ENCODE measurements around the gene NTMT1.
A peak's percentile ranks its signal among the peaks of the same experiment; 100 is the strongest.

The NTMT1 gene

DNA sequence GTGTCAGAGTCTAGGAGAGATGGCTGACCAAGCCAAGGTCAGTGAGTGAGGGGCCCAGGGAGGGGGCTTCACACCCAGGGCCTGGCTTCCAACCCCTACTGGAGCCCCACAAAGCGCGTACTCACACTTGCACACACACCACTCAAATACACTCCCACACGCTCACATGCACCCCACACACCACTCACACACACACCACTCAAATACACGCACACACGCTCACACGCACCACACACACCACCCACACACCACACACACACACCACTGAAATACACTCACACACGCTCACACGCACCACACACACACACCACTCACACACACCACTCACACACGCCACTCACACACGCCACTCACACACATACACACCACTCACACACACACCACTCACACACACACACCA is 21.7 kb downstream of the NTMT1 start:
- no peak overlapping the region for H2BK15ac ChIP-seq (ENCODE audit: low read length)

DNA sequence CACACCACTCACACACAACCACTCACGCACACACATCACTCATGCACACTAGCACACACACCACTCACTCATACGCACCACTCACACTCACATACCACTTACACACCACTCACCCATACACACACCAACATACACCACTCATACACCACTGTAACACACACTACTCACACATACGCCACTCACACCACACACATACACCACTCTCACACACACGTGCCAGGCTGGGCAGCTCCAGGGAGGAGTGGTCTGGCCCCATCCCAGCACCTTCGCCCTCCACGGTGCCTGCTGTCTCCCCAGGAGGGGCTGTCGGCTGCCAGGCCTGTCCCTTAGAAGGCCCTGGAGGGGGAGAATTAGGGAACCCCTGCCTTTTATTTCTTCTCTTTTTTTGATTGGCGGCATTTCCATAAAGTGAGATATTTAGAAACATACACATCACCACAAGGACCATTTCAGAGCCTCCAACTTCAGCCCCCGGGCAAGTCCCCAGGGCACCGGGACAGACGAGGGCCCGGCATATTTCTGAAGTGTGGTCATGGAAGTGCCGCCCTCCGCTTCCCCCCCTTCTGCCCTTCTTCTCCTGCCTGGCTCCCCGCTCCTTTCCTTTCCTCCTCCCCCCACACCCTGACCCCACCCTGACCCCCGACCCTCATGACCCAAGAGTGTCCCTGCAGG is 22.3 kb downstream of the NTMT1 start:
- WGBS, 2 donors (ENCODE audit: extremely low coverage in 2 of 2, insufficient read length in 2 of 2, insufficient replicate concordance in 1 of 2) = 100% methylated on average over 1 to 4 of the region's 16 CpGs
- Histone ChIP-seq H2BK12ac (ENCODE audit: low read length) (no peak overlapping the region), H2AK5ac (ENCODE audit: low read depth, low read length) (no peak overlapping the region), H3K9ac (ENCODE audit: low read depth, low read length, poor library complexity) (peak overlapping the region; percentile 4), H4K8ac (ENCODE audit: low read depth, low read length) (no peak overlapping the region), H3K18ac (ENCODE audit: low read length) (peak overlapping the region; percentile 80), H2BK120ac (ENCODE audit: low read depth, low read length) (no peak overlapping the region), H3K23ac (ENCODE audit: low read depth, low read length, poor library complexity) (no peak overlapping the region), H3K79me1 (ENCODE audit: low read depth, low read length) (no peaks in the 10 kb centered on the region), H2BK5ac (ENCODE audit: low read length) (no peak overlapping the region), H2AFZ (ENCODE audit: low read length) (peak overlapping the region; percentile 35), H3K27ac (replicated peaks; ENCODE audit: low read length) (no peak overlapping the region), H4K91ac (ENCODE audit: low read depth, low read length, poor library complexity) (no peak overlapping the region), H3K36me3 (replicated peaks in 1 of 2; ENCODE audit: control insufficient read depth in 2 of 2, insufficient read depth in 2 of 2, low read length in 2 of 2) (no peaks in the 10 kb centered on the region), H3K9me3 (replicated peaks in 1 of 2; ENCODE audit: control insufficient read depth in 2 of 2, insufficient read depth in 1 of 2, low read depth in 1 of 2, low read length in 2 of 2) (no peaks in the 10 kb centered on the region), H3K4me1 (ENCODE audit: control insufficient read depth in 2 of 2, insufficient read depth in 1 of 2, low read depth in 1 of 2, low read length in 2 of 2) (peaks cover 0 to 12% of the 10 kb centered on the region in 2 donors), H3K4me2 (ENCODE audit: insufficient read depth, low read length, poor library complexity, severe bottlenecking) (no peak overlapping the region), H3K27me3 (ENCODE audit: control insufficient read depth in 3 of 3, insufficient read depth in 3 of 3, low read depth in 1 of 3, low read length in 3 of 3) (peaks cover 0 to 18% (median 0%) of the 10 kb centered on the region in 3 experiments), H3K4me3 (ENCODE audit: low read length in 2 of 2) (peak overlapping the region in 1 of 2 donors; percentile 52), H3K4ac (ENCODE audit: low read length) (no peak overlapping the region), H2BK15ac (ENCODE audit: low read length) (peak overlapping the region; percentile 49), H3K14ac (ENCODE audit: low read length) (no peak overlapping the region)
- no peak for DNase-seq (ENCODE audit: low spot score)

More for the DNA sequence above, 21.7 kb downstream of the NTMT1 start:
- no peaks in the 10 kb centered on the region for H3K79me1 ChIP-seq (ENCODE audit: low read depth, low read length)
- no peak for DNase-seq (ENCODE audit: low spot score)
- no peak overlapping the region for H2BK5ac ChIP-seq (ENCODE audit: low read length)
- H3K9me3 ChIP-seq (replicated peaks in 1 of 2; ENCODE audit: control insufficient read depth in 2 of 2, insufficient read depth in 1 of 2, low read depth in 1 of 2, low read length in 2 of 2) = no peaks in the 10 kb centered on the region
- H2BK12ac ChIP-seq (ENCODE audit: low read length) = no peak overlapping the region
- H3K23ac ChIP-seq (ENCODE audit: low read depth, low read length, poor library complexity) = no peak overlapping the region
- H4K91ac ChIP-seq (ENCODE audit: low read depth, low read length, poor library complexity) = no peak overlapping the region
- no peak overlapping the region for H3K14ac ChIP-seq (ENCODE audit: low read length)
- H2BK120ac ChIP-seq (ENCODE audit: low read depth, low read length) = no peak overlapping the region
- H3K27me3 ChIP-seq (ENCODE audit: control insufficient read depth in 3 of 3, insufficient read depth in 3 of 3, low read depth in 1 of 3, low read length in 3 of 3) = peaks cover 0 to 18% (median 0%) of the 10 kb centered on the region in 3 experiments
- H3K27ac ChIP-seq (replicated peaks; ENCODE audit: low read length) = no peak overlapping the region
- H3K4me3 ChIP-seq (ENCODE audit: low read length in 2 of 2) = peak overlapping the region in 1 of 2 donors; percentile 44
- no peak overlapping the region for H3K18ac ChIP-seq (ENCODE audit: low read length)
- WGBS, 2 donors (ENCODE audit: extremely low coverage in 2 of 2, insufficient read length in 2 of 2, insufficient replicate concordance in 1 of 2) = 100% methylated on average over 8 of the region's 10 CpGs; no CpG with 5 or more reads in 1 of the 2 donors
- peaks cover 0 to 12% of the 10 kb centered on the region in 2 donors for H3K4me1 ChIP-seq (ENCODE audit: control insufficient read depth in 2 of 2, insufficient read depth in 1 of 2, low read depth in 1 of 2, low read length in 2 of 2)
- H2AK5ac ChIP-seq (ENCODE audit: low read depth, low read length) = no peak overlapping the region
- no peak overlapping the region for H4K8ac ChIP-seq (ENCODE audit: low read depth, low read length)
- no peak overlapping the region for H3K4ac ChIP-seq (ENCODE audit: low read length)
- no peak overlapping the region for H3K4me2 ChIP-seq (ENCODE audit: insufficient read depth, low read length, poor library complexity, severe bottlenecking)
- H3K9ac ChIP-seq (ENCODE audit: low read depth, low read length, poor library complexity) = no peak overlapping the region
- H3K36me3 ChIP-seq (replicated peaks in 1 of 2; ENCODE audit: control insufficient read depth in 2 of 2, insufficient read depth in 2 of 2, low read length in 2 of 2) = no peaks in the 10 kb centered on the region
- no peak overlapping the region for H2AFZ ChIP-seq (ENCODE audit: low read length)

- Histone ChIP-seq H2AFZ (ENCODE audit: low read length) (peak overlapping the region; percentile 35), H3K79me1 (ENCODE audit: low read depth, low read length) (no peaks in the 10 kb centered on the region), H4K8ac (ENCODE audit: low read depth, low read length) (no peak overlapping the region), H3K18ac (ENCODE audit: low read length) (peak overlapping the region; percentile 80), H2BK120ac (ENCODE audit: low read depth, low read length) (no peak overlapping the region), H3K36me3 (replicated peaks in 1 of 2; ENCODE audit: control insufficient read depth in 2 of 2, insufficient read depth in 2 of 2, low read length in 2 of 2) (no peaks in the 10 kb centered on the region), H2BK15ac (ENCODE audit: low read length) (peak overlapping the region; percentile 49), H3K9ac (ENCODE audit: low read depth, low read length, poor library complexity) (no peak overlapping the region), H4K91ac (ENCODE audit: low read depth, low read length, poor library complexity) (no peak overlapping the region), H2AK5ac (ENCODE audit: low read depth, low read length) (no peak overlapping the region), H3K14ac (ENCODE audit: low read length) (no peak overlapping the region), H2BK12ac (ENCODE audit: low read length) (no peak overlapping the region), H3K4me3 (ENCODE audit: low read length in 2 of 2) (no peak overlapping the region), H3K4me2 (ENCODE audit: insufficient read depth, low read length, poor library complexity, severe bottlenecking) (no peak overlapping the region), H3K27me3 (ENCODE audit: control insufficient read depth in 3 of 3, insufficient read depth in 3 of 3, low read depth in 1 of 3, low read length in 3 of 3) (peaks cover 0 to 22% (median 0%) of the 10 kb centered on the region in 3 experiments), H3K4me1 (ENCODE audit: control insufficient read depth in 2 of 2, insufficient read depth in 1 of 2, low read depth in 1 of 2, low read length in 2 of 2) (peaks cover 0 to 12% of the 10 kb centered on the region in 2 donors), H3K4ac (ENCODE audit: low read length) (no peak overlapping the region), H3K23ac (ENCODE audit: low read depth, low read length, poor library complexity) (no peak overlapping the region), H3K9me3 (replicated peaks in 1 of 2; ENCODE audit: control insufficient read depth in 2 of 2, insufficient read depth in 1 of 2, low read depth in 1 of 2, low read length in 2 of 2) (no peaks in the 10 kb centered on the region), H3K27ac (replicated peaks; ENCODE audit: low read length) (no peak overlapping the region), H2BK5ac (ENCODE audit: low read length) (no peak overlapping the region)
- no CpG with 5 or more reads among the region's 10 CpGs for WGBS, 2 donors (ENCODE audit: extremely low coverage in 2 of 2, insufficient read length in 2 of 2, insufficient replicate concordance in 1 of 2)
- DNase-seq (ENCODE audit: low spot score) = no peak
Observed at GRCh38 chr9:129648764-129649115, 22.8 kb downstream of the NTMT1 start.

DNA sequence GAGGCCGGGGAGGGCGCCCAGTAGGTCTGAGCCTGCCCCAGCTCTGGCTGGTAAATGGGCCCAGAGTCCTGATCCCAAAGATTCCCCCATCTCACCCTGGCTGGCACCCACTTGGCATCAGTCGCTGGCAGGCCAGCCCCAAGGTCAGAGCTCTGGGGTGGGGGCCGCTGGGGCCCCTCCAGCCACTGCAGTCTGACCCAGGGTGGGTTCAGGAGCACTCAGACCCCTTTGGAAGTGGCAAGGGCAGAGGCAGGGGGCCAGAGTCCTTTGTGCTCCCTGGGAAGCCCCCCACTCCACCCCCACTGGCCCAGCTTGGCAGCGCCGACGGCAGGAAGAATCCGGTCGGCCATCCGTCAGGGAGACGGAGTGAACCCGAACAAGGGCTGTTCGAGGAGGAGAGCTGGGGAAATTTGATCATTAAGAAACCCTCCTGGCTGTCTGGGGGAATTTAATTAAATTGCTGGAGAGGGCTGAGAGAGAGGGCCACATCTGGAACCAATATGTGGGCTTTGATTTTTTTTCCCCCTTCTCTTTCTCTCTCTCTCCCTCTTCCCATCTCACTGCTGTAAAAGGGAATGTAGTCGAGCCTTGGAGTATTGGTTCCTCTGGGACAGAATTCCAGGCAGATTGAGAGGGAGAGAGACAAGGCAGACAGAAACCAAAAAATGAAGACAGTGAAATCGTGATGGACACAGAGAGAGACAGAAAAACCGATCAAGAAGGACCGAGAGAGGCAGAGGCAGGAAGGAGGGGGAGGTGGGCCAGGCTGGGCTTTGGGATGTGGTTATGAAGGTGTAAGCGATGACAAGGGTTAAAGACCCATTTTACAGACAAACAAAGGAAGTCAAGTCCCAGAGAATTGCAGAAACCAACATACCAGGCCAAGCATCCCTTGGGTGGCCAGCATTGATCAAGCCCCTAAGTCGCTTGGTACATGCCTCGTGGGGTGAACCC is 24.0 kb downstream of the NTMT1 start:
- Histone ChIP-seq H3K4me2 (ENCODE audit: insufficient read depth, low read length, poor library complexity, severe bottlenecking) (no peak overlapping the region), H3K18ac (ENCODE audit: low read length) (no peak overlapping the region), H3K27ac (replicated peaks; ENCODE audit: low read length) (no peak overlapping the region), H3K27me3 (ENCODE audit: control insufficient read depth in 3 of 3, insufficient read depth in 3 of 3, low read depth in 1 of 3, low read length in 3 of 3) (peaks cover 0 to 33% (median 0%) of the 10 kb centered on the region in 3 experiments), H2AFZ (ENCODE audit: low read length) (peak overlapping the region; percentile 46), H3K36me3 (replicated peaks in 1 of 2; ENCODE audit: control insufficient read depth in 2 of 2, insufficient read depth in 2 of 2, low read length in 2 of 2) (no peaks in the 10 kb centered on the region), H3K79me1 (ENCODE audit: low read depth, low read length) (no peaks in the 10 kb centered on the region), H2AK5ac (ENCODE audit: low read depth, low read length) (no peak overlapping the region), H2BK15ac (ENCODE audit: low read length) (no peak overlapping the region), H4K8ac (ENCODE audit: low read depth, low read length) (no peak overlapping the region), H3K4me3 (ENCODE audit: low read length in 2 of 2) (no peak overlapping the region), H3K4ac (ENCODE audit: low read length) (no peak overlapping the region), H3K9me3 (replicated peaks in 1 of 2; ENCODE audit: control insufficient read depth in 2 of 2, insufficient read depth in 1 of 2, low read depth in 1 of 2, low read length in 2 of 2) (no peaks in the 10 kb centered on the region), H3K23ac (ENCODE audit: low read depth, low read length, poor library complexity) (no peak overlapping the region), H3K4me1 (ENCODE audit: control insufficient read depth in 2 of 2, insufficient read depth in 1 of 2, low read depth in 1 of 2, low read length in 2 of 2) (peaks cover 0 to 17% of the 10 kb centered on the region in 2 donors), H2BK120ac (ENCODE audit: low read depth, low read length) (no peak overlapping the region), H2BK12ac (ENCODE audit: low read length) (no peak overlapping the region), H3K9ac (ENCODE audit: low read depth, low read length, poor library complexity) (no peak overlapping the region), H3K14ac (ENCODE audit: low read length) (no peak overlapping the region), H4K91ac (ENCODE audit: low read depth, low read length, poor library complexity) (no peak overlapping the region), H2BK5ac (ENCODE audit: low read length) (no peak overlapping the region)
- no CpG with 5 or more reads among the region's 20 CpGs for WGBS, 2 donors (ENCODE audit: extremely low coverage in 2 of 2, insufficient read length in 2 of 2, insufficient replicate concordance in 1 of 2)
- no peak for DNase-seq (ENCODE audit: low spot score)

Data from neuronal stem cell (in vitro differentiated cells).